GM12878 (cell line): ENCODE results near the gene NIBAN1. TPM values are rescaled to one million over a fixed set of nuclear protein-coding genes. Genes with fewer than 3 reads are reported as not detected.

Source experiments
- ATAC-seq: fragments of 200-7000 bp; cut with Tn5 transposase; 3 replicates; pipeline ENCODE4 v1.9.1; 2020; ENCODE audit warnings: mild to moderate bottlenecking, moderate library complexity
- BruUV-seq: library from RNA; stranded (reverse); fragments of 400-500 nt; replicated peaks from 2 replicates; lab custom pipeline; 2021; lab: Mats Ljungman, UMichigan
- CTCF ChIA-PET: fragments of 300-600 bp; sonication (Branson Sonifier 250); formaldehyde crosslinking; extraction: SDS; loops from one replicate; lab custom pipeline; 2021; ENCODE audit warnings: inconsistent platforms; lab: Yijun Ruan, JAX
- POLR2A ChIA-PET: fragments of 350-600 bp; formaldehyde crosslinking; extraction: SDS; loops from one replicate; lab custom pipeline; 2021; ENCODE audit warnings: inconsistent platforms; lab: Charles Lee
- RAD21 ChIA-PET: fragments of 300-600 bp; sonication (Branson Sonifier 250); formaldehyde crosslinking; loops from one replicate; lab custom pipeline; 2023; ENCODE audit warnings: antibody characterized with exemption; ENCODE audit not compliant: unreplicated experiment; lab: Charles Lee
- SMC1A ChIA-PET: fragments of 300-600 bp; sonication (Branson Sonifier 250); formaldehyde crosslinking; loops from one replicate; lab custom pipeline; 2023; ENCODE audit not compliant: unreplicated experiment, uncharacterized antibody; lab: Charles Lee
- DNase-seq: peaks from one replicate; pipeline ENCODE4 v3.0.0-alpha.2; 2011; ENCODE audit warnings: low read depth, low spot score
- FAIRE-seq: peaks from 3 replicates; lab custom pipeline; 2011; peaks lifted over from hg19 to GRCh38; lab: Jason Lieb, UNC
- H2AFZ ChIP-seq: 2 replicates; pipeline ENCODE4 v1.6.0; 2011; ENCODE audit warnings: low read depth, low read length, control low read depth; ENCODE audit not compliant: control insufficient read depth
- H3K27ac ChIP-seq: 2 replicates; pipeline ENCODE4 v1.5.1; 2011; ENCODE audit warnings: control low read depth; ENCODE audit not compliant: control insufficient read depth, insufficient read depth
- H3K27me3 ChIP-seq, 2 experiments: replicated peaks in 1 of 2; 2 replicates each; pipeline versions ENCODE4 v1.6.0 to v1.6.1; 2011; ENCODE audit warnings: low read length in 1 of 2; ENCODE audit not compliant: control insufficient read depth in 2 of 2, insufficient read depth in 2 of 2
- H3K36me3 ChIP-seq, 2 experiments: 2 replicates each; pipeline ENCODE4 v1.5.1; 2011; ENCODE audit warnings: low read length in 1 of 2; ENCODE audit not compliant: control insufficient read depth in 2 of 2, insufficient read depth in 2 of 2
- H3K4me1 ChIP-seq: 2 replicates; pipeline ENCODE4 v1.6.1; 2011; ENCODE audit warnings: mild to moderate bottlenecking, low read length, moderate library complexity, mixed read lengths; ENCODE audit not compliant: control insufficient read depth, insufficient read depth
- H3K4me2 ChIP-seq: 2 replicates; pipeline ENCODE4 v1.6.0; 2011; ENCODE audit warnings: control low read depth; ENCODE audit not compliant: control insufficient read depth, insufficient read depth
- H3K4me3 ChIP-seq: fragments of 200-600 bp; sonication (generic); 2 replicates; pipeline ENCODE4 v1.5.1; 2016
- H3K79me2 ChIP-seq: 2 replicates; pipeline ENCODE4 v1.6.0; 2011; ENCODE audit warnings: low read length; ENCODE audit not compliant: control insufficient read depth, insufficient read depth
- H3K9ac ChIP-seq: 2 replicates; pipeline ENCODE4 v1.8.0; 2011; ENCODE audit warnings: low read length, control low read depth, mixed read lengths; ENCODE audit not compliant: control insufficient read depth, insufficient read depth
- H3K9me3 ChIP-seq: replicated peaks from 3 replicates; pipeline ENCODE4 v1.5.1; 2011; ENCODE audit warnings: mild to moderate bottlenecking, low read length; ENCODE audit not compliant: control insufficient read depth, insufficient read depth
- H4K20me1 ChIP-seq: 2 replicates; pipeline ENCODE4 v1.6.0; 2011; ENCODE audit not compliant: control insufficient read depth, insufficient read depth
- EGR1 ChIP-seq, 2 experiments: IDR thresholded peaks; 1 replicate in 1 of 2; 2 replicates in 1 of 2; pipeline ENCODE4 v1.6.1; 2011 to 2012; ENCODE audit warnings: low read depth in 2 of 2, low read length in 2 of 2, borderline replicate concordance in 1 of 2, mild to moderate bottlenecking in 1 of 2, moderate library complexity in 1 of 2
- IKZF1 ChIP-seq: fragments of 450-650 bp; conservative IDR thresholded peaks from 2 replicates; pipeline ENCODE4 v1.6.1; 2017; ENCODE audit warnings: antibody characterized with exemption, mild to moderate bottlenecking
- NFIC ChIP-seq: IDR thresholded peaks from 2 replicates; pipeline ENCODE4 v1.6.1; 2012; ENCODE audit warnings: low read depth, mild to moderate bottlenecking, inconsistent platforms, low read length, moderate library complexity
- PML ChIP-seq: IDR thresholded peaks from 2 replicates; pipeline ENCODE4 v1.6.1; 2012; ENCODE audit warnings: low read length, inconsistent platforms
- RUNX3 ChIP-seq: IDR thresholded peaks from 2 replicates; pipeline ENCODE4 v1.6.1; 2012; ENCODE audit warnings: low read length, inconsistent platforms
- SREBF1 ChIP-seq: IDR thresholded peaks from 2 replicates; pipeline ENCODE4 v1.6.1; 2012; ENCODE audit warnings: mild to moderate bottlenecking, low read length
- TCF7 ChIP-seq: IDR thresholded peaks from 2 replicates; pipeline ENCODE4 v1.6.1; 2014; ENCODE audit warnings: antibody characterized with exemption, borderline replicate concordance
- ZSCAN29 ChIP-seq: fragments of 450-650 bp; IDR thresholded peaks from 2 replicates; pipeline ENCODE4 v1.6.1; 2017; ENCODE audit warnings: mild to moderate bottlenecking, moderate library complexity
- WGBS: methylation state at CpG from one replicate; pipeline ENCODE4 v1.1.6; 2016; ENCODE audit warnings: low lambda C conversion rate; ENCODE audit not compliant: insufficient replicate concordance, insufficient coverage; ENCODE audit errors: missing lambda C conversion rate; 5-methylcytosine and 5-hydroxymethylcytosine counted together
- in situ Hi-C: fragments of 300-500 bp; cut with MboI; formaldehyde crosslinking; loops from 9 replicates; pipeline ENCODE4 v1.14.3; 2018; ENCODE audit warnings: mixed read lengths
- intact Hi-C: fragments of 100-400 bp; cut with micrococcal nuclease; formaldehyde crosslinking; loops from one replicate; pipeline ENCODE4 v1.14.2; 2022; ENCODE audit not compliant: unreplicated experiment
- polyA plus RNA-seq, 11 experiments: library from polyadenylated mRNA; depleted of rRNA in 4 of 11; unstranded in 6 of 11; stranded (reverse) in 5 of 11; fragments of >200 nt; fragmentation: Nextera tagmentation in 4 of 11; fragmentation: Illumina TruSeq in 1 of 11; extraction: Ambion mirVana in 4 of 11; extraction: Trizol in 1 of 11; gene quantifications; 1 replicate in 1 of 11; 2 replicates in 10 of 11; pipeline versions ENCODE4 v1.2.1 to v1.2.3, GENCODE V29; 2011 to 2016; ENCODE audit warnings: inconsistent platforms in 2 of 11, missing spikeins in 2 of 11, low read depth in 1 of 11
- total RNA-seq, 4 experiments: library from RNA; depleted of rRNA in 3 of 4; stranded (reverse); fragments of >200 nt in 3 of 4; fragmentation: Illumina TruSeq in 1 of 4; extraction: Trizol in 1 of 4; gene quantifications; 2 replicates each; pipeline versions ENCODE4 v1.2.1 to v1.2.3, GENCODE V29; 2013 to 2021
- TF ChIP-seq, protein P1 (sequence below): fragments of 450-650 bp; formaldehyde crosslinking; IDR thresholded peaks from 2 replicates; pipeline ENCODE4 v1.4.0; 2020; ENCODE audit warnings: mild to moderate bottlenecking, moderate library complexity
- TF ChIP-seq, protein P2 (sequence below): IDR thresholded peaks from 2 replicates; pipeline ENCODE4 v1.6.1; 2011; ENCODE audit warnings: borderline replicate concordance, low read depth, mild to moderate bottlenecking, moderate library complexity, mixed read lengths, low read length; ENCODE audit not compliant: insufficient read depth; ENCODE audit errors: extremely low read length

NIBAN1 gene
- total and polyA plus RNA-seq, 10 of the 15 experiments (the other 5 are each of a cell fraction or from before 2014, with no cell fraction given) = 11.2 to 67.8 (median 44.3) TPM

DNA sequence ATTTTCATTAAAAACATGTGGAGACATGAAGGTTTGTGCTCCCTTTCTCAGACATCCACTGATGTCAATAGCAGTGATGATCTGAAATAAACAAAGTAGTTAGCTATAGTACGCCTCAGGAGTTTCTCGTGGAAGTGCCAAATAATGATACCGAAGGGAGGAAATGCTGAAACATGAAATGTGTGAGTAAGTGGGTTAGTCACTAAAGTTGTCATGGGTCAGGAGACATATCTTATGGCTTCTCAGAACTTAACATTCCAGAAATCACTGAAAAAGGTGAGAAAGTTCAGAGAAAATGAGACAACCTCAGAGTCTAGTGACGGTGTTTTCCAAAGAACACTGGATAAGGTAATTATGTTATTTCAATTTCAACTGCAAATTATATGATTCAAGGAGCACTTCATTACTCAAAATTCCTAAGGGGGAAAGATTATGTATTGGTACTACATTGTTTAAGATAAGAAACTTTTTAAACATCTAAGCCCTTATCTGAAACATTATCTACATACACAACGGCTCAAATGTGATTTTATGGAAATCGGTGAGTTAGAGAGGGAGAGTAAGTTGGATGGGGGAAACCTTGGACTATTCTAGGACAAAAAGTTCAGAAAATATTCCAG, 20.6 kb downstream of the NIBAN1 start:
- H3K79me2 ChIP-seq = no peaks in the 10 kb centered on the region; the same call in 1 of the 2 replicates
- ATAC-seq = no peak
- WGBS = 79% methylated on average over 6 of the region's 6 CpGs
- no peak for DNase-seq
- no peaks in the 10 kb centered on the region for H3K4me1 ChIP-seq
- no peak overlapping the region for H3K27ac ChIP-seq
- intact Hi-C loops = no loop called here
- POLR2A ChIA-PET = no interaction called here
- H3K4me3 ChIP-seq = no peak overlapping the region
- 0 out of 2 replicates have a peak, but pooled peaks have one; percentile 4 for TF ChIP-seq TCF7
- peak; percentile 54; the same call in 1 of the 2 replicates for TF ChIP-seq NFIC
- no peak for TF ChIP-seq SREBF1
- no peak for TF ChIP-seq EGR1 (IDR thresholded peaks at IDR 0.05; ENCODE audit: borderline replicate concordance in 1 of 2, low read depth in 2 of 2, low read length in 2 of 2)
- no peak for TF ChIP-seq PML
- peak; percentile 16; the same call in 1 of the 2 replicates for TF ChIP-seq RUNX3
- TF ChIP-seq, all 136 proteins: peak for 3
- Histone ChIP-seq H3K36me3 (no peaks in the 10 kb centered on the region), H3K4me2 (no peak overlapping the region), H3K27me3 (no peaks in the 10 kb centered on the region), H2AFZ (no peak overlapping the region), H3K9ac (no peak overlapping the region), H4K20me1 (no peaks in the 10 kb centered on the region), H3K9me3 (no peaks in the 10 kb centered on the region)
- RAD21 ChIA-PET = interaction anchor here (1.2 kb wide), 1 partner anchor 13 kb away, joined by 3 read pairs; no protein-coding TSS in a partner anchor
- in situ Hi-C loops = no loop called here
- SMC1A ChIA-PET = interaction anchor here (1.2 to 2.5 kb wide), 2 partner anchors 19 to 148 kb away, joined by 3 to 11 read pairs; no protein-coding TSS in a partner anchor
- no TSS peak for BruUV-seq
- FAIRE-seq = no peak
- CTCF ChIA-PET = interaction anchor here (0.6 to 1.3 kb wide), 3 partner anchors 18 to 145 kb away, joined by 3 to 4 read pairs (median 3); no protein-coding TSS in a partner anchor

DNA sequence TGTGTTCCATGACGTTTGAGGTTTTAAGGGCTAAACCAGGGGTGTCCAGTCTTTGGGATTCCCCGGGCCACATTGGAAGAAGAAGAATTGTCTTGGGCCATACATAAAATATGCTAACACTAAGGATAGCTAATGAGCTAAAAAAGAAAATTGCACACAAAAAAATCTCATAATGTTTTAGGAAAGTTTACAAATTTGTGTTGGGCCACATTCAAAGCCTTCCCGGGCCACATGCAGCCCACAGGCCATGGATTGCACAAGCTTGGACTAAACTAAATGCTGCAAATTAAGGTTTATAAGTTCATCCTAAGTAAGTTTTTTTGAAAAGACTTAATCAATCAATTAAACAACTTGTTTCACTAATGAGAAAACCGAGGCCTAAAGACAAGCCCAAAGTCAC, 21.9 kb downstream of the NIBAN1 start:
- BruUV-seq = no TSS peak
- no peak overlapping the region for H2AFZ ChIP-seq
- ChIA-PET POLR2A (no interaction called here), CTCF (no interaction called here), SMC1A (interaction anchor here (1.2 to 1.5 kb wide), 2 partner anchors 20 to 146 kb away, joined by 3 to 4 read pairs; no protein-coding TSS in a partner anchor), RAD21 (no interaction called here)
- no peaks in the 10 kb centered on the region; the same call in 2 of the 3 replicates for H3K9me3 ChIP-seq
- 84% methylated on average over 4 of the region's 4 CpGs for WGBS
- no peaks in the 10 kb centered on the region for H4K20me1 ChIP-seq
- in situ Hi-C loops = no loop called here
- no peak overlapping the region for H3K4me3 ChIP-seq
- H3K4me1 ChIP-seq = peaks cover 3% of the 10 kb centered on the region; the same call in 1 of the 2 replicates
- DNase-seq = no peak
- no peak overlapping the region for H3K4me2 ChIP-seq
- H3K9ac ChIP-seq = no peak overlapping the region
- intact Hi-C loops = no loop called here
- no peaks in the 10 kb centered on the region for H3K27me3 ChIP-seq
- no peak for ATAC-seq
- H3K27ac ChIP-seq = no peak overlapping the region
- H3K36me3 ChIP-seq = no peaks in the 10 kb centered on the region
- FAIRE-seq = no peak
- peaks cover 2% of the 10 kb centered on the region; the same call in 1 of the 2 replicates for H3K79me2 ChIP-seq
- TF ChIP-seq ZSCAN29 = no peak
- TF ChIP-seq, protein P1, sequence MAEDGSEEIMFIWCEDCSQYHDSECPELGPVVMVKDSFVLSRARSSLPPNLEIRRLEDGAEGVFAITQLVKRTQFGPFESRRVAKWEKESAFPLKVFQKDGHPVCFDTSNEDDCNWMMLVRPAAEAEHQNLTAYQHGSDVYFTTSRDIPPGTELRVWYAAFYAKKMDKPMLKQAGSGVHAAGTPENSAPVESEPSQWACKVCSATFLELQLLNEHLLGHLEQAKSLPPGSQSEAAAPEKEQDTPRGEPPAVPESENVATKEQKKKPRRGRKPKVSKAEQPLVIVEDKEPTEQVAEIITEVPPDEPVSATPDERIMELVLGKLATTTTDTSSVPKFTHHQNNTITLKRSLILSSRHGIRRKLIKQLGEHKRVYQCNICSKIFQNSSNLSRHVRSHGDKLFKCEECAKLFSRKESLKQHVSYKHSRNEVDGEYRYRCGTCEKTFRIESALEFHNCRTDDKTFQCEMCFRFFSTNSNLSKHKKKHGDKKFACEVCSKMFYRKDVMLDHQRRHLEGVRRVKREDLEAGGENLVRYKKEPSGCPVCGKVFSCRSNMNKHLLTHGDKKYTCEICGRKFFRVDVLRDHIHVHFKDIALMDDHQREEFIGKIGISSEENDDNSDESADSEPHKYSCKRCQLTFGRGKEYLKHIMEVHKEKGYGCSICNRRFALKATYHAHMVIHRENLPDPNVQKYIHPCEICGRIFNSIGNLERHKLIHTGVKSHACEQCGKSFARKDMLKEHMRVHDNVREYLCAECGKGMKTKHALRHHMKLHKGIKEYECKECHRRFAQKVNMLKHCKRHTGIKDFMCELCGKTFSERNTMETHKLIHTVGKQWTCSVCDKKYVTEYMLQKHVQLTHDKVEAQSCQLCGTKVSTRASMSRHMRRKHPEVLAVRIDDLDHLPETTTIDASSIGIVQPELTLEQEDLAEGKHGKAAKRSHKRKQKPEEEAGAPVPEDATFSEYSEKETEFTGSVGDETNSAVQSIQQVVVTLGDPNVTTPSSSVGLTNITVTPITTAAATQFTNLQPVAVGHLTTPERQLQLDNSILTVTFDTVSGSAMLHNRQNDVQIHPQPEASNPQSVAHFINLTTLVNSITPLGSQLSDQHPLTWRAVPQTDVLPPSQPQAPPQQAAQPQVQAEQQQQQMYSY (CRISPR knock-in tag) = no peak
- no peak for TF ChIP-seq IKZF1
- TF ChIP-seq, protein P2, sequence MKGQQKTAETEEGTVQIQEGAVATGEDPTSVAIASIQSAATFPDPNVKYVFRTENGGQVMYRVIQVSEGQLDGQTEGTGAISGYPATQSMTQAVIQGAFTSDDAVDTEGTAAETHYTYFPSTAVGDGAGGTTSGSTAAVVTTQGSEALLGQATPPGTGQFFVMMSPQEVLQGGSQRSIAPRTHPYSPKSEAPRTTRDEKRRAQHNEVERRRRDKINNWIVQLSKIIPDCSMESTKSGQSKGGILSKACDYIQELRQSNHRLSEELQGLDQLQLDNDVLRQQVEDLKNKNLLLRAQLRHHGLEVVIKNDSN = no peak
